GM19193 (cell line): ENCODE measurements around the gene C6orf141.

Source experiments
- POLR2A ChIP-seq: IDR thresholded peaks from 4 replicates; pipeline ENCODE4 v1.6.1; 2011; ENCODE audit not compliant: insufficient read depth, insufficient read length; ENCODE audit errors: extremely low read depth

The C6orf141 gene

DNA sequence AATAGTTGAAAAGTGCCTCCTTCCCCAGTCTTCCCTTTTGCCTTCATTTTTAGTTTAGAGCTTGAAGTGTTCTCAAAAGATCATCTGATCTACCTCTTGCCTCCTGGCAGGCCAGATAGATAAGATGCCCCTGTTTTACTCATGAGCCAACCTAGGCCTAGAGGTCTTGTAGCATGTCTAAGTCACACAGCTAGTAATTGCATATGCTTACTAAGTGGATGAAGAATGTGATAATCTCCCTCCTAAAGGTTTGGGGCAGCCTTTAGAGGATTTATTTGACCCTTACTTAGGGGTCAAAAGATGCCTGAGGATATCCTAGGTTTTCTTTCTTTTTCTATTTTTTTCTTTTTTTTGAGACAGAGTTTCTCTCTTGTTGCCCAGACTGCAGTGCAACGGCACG is 2.1 kb downstream of the C6orf141 start:
- no peak for TF ChIP-seq POLR2A

DNA sequence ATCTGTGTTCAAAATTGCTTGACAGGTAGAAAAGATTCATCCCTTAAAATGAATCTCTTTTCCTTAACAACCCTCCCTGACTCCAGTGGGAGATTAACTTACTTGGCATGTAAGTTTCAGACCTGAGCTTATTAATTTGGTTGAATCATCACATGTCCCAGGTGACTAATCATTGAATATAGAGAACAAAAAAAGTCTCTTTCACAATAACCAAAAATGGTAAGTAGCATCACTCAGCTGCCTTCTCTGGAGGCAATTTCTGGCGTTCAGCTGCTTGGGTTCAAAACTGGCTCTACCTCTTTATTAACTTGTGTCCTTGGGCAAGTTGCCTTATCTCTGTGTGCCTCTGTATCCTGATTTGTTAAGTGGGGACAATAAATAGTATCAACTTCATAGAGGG is 2.9 kb downstream of the C6orf141 start:
- no peak for TF ChIP-seq POLR2A

DNA sequence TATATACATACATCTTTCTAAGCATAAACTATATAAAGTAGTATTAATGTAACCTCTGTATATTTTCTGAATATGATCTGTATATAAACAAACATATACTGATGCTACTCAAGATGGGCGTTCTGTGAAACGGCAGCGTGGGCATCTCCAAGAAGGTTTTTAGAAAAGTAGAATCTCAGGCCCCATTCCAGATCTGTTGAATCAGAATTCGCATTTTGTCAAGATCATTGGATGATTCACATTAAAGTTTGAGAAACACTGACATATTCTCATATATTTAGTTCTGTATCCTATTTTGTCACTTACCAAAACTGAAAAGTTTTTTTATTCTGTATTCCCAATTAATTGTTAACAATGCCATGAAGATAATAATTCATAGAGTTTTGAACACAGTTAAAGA is 5.5 kb downstream of the C6orf141 start:
- TF ChIP-seq POLR2A: no peak

DNA sequence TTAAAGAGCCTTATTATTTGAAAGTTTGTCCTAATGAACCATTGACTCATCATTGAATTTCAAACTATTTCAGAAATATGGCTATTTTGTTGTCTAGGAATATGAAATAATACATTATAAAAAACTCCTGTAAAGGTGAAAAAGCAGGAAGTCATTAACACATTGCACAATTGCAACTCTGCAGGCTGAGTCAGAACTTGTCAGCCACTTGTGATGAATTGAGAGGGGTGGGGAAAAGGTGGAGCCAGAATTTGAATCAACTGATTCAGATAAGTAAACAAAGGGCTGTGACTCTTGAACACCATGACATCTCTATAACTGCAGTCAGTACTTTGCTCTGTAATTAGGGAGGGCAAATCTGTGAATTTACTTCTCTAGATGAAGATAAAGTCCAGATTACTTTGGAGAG is 6.0 kb downstream of the C6orf141 start:
- no peak for TF ChIP-seq POLR2A

GRCh38 chr6:49557177-49557576 is 6.7 kb downstream of the C6orf141 start:
- TF ChIP-seq POLR2A: no peak

GRCh38 chr6:49558238-49558637 is 7.8 kb downstream of the C6orf141 start:
- no peak for TF ChIP-seq POLR2A

- no peak for TF ChIP-seq POLR2A
Measured at GRCh38 chr6:49563006-49563886, 12.8 kb downstream of the C6orf141 start.

DNA sequence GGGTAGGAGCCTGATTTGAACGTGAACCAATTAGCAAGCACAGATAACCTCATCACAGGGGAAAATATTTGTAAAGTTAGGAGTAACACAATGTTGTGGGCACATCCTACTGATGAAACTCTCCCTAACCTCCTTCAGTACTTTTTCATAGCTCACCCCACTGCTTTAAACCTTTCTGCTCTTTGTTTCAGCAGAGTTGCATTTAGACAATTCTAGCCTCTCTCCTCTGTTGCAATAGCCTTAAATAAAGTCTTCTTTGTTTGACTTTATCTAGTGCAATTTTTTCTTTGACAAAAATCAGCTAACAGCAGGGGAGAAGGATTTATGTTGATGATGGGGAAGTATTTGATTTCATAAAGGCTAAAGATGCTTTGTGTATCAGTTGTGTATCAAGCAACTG is 14.1 kb downstream of the C6orf141 start:
- no peak for TF ChIP-seq POLR2A

GRCh38 chr6:49565261-49565660 is 14.8 kb downstream of the C6orf141 start:
- TF ChIP-seq POLR2A: no peak

- no peak for TF ChIP-seq POLR2A
Measured at GRCh38 chr6:49565855-49566254, 15.4 kb downstream of the C6orf141 start.

DNA sequence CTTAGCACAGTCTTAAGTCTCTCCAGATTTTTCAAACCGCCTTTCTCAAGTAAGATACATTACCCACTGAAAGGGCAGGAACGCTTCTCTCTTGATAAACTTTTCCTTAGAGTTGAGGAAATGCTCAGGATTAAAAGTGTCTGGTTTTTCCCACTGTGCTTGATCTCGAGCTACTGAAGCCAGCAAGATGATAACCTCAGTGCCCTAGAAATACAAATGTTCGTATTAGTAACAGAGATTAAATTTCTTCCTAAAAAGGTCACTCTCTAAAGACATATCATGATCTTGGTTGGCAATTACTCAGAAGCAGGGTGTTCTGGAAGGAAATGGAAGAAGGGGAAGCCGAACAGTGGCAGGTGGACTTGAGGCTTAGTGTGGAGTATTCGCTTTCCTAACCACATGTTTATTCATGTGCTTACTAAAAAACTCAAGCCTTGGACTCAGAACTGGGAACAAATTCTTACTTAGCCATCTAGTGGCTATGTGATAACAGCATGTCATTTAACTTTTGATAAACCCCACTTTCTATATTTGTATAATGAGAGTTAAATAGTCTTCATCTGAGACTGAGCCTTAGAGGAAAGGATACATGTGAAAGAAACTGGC is 20.1 kb downstream of the C6orf141 start:
- no peak for TF ChIP-seq POLR2A

DNA sequence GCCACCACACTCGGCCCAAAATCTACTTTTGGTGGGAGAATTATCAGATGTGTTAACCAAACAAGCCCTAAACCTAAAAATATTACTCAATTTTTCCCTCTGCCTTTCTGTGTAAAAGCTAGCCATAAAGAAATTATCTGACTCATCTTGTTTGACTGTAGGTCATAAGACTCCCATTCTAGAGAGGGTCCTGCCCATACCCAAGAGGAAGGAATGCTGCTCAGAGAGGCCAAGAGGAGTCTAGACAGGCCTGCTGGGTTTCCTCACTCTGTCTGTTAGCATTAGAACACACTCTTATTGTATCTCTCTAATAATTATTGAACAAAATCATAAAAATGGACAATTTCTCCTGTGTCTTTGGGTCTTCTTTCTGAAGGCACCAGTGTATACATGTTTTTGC is 26.1 kb downstream of the C6orf141 start:
- TF ChIP-seq POLR2A: no peak

DNA sequence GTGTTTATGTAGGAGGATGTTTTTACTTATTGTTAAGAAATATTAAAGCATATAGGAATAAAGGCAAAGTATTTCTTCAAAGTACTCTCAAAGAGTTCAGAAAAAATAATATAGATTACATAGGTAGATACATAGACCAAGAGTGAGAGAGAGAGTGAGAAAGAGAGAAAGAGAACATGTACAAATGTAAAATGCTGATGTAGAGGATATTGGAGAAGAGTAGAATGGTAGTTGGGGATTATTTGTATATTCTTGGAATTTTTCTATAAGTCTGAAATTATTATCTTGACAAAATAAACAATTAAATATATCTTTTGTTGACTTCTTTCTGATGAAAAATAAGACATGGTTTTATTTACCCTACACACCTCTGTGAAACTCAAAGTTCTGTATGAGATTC is 29.2 kb downstream of the C6orf141 start:
- TF ChIP-seq POLR2A: no peak

DNA sequence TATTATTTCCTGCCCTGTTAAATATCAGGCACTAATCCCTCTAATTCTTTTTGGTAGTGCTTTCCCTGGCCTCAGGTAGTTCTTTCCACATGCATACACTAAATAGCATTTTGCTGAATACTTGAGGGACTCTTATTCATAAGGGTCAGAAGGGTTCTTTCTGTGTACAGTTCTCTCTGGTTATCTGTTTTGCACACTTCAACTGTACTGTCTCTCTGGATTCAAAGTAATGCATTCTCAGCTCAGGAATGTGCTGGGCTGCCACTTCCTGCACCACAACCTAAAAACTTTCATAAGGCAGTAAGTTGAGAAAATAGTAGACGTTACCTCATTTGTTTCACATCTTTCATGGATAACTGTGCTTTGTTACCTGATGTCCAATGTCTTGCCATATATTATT is 32.1 kb downstream of the C6orf141 start:
- no peak for TF ChIP-seq POLR2A
